ENCODE measurements around the gene ZBTB38.

GRCh38 chr3:141380279-141380678 is 12.0 kb downstream of the ZBTB38 start:
- no peak for TF ChIP-seq CTCF (IDR thresholded peaks at IDR 0.05 in 4 of 5, conservative IDR thresholded peaks at IDR 0.05 in 1 of 5)
- no peak for TF ChIP-seq POLR2A (IDR thresholded peaks at IDR 0.05)
